Sigmoid colon (tissue), 7 donors: ENCODE data around the gene SACM1L. TPM values are rescaled to one million over a fixed set of nuclear protein-coding genes. Genes with fewer than 3 reads are reported as not detected.

Experiments
- DNase-seq: peaks from one replicate; pipeline ENCODE4 v3.0.0-alpha.2; 2019
- H3K27ac ChIP-seq, 4 donors: fragments of 200-600 bp; sonication (generic); one replicate each; pipeline ENCODE4 v1.5.1; 2016 to 2019; ENCODE audit warnings: mild to moderate bottlenecking in 1 of 4
- H3K27me3 ChIP-seq, 3 donors: fragments of 200-600 bp; sonication (generic); one replicate each; pipeline ENCODE4 v1.5.1; 2019; ENCODE audit warnings: mild to moderate bottlenecking in 1 of 3
- H3K36me3 ChIP-seq, 4 donors: fragments of 200-600 bp; sonication (generic); one replicate each; pipeline ENCODE4 v1.5.1; 2016 to 2019
- H3K4me1 ChIP-seq, 4 donors: fragments of 200-600 bp; sonication (generic); one replicate each; pipeline ENCODE4 v1.5.1; 2017 to 2019
- H3K4me3 ChIP-seq, 4 donors: fragments of 200-600 bp; sonication (generic); one replicate each; pipeline ENCODE4 v1.5.1; 2017 to 2019; ENCODE audit warnings: mild to moderate bottlenecking in 2 of 4, moderate library complexity in 1 of 4
- H3K9me3 ChIP-seq, 4 donors: fragments of 200-600 bp in 3 of 4; sonication (generic) in 3 of 4; one replicate each; pipeline versions ENCODE4 v1.5.1 to v1.6.1; 2013 to 2019
- EP300 ChIP-seq, 4 donors: sonication (generic); formaldehyde crosslinking; IDR thresholded peaks; one replicate each; pipeline ENCODE4 v1.6.1; 2017; ENCODE audit warnings: antibody characterized with exemption in 4 of 4
- POLR2A ChIP-seq, 2 donors: fragments of 450-650 bp; IDR thresholded peaks; one replicate each; pipeline ENCODE4 v1.6.1; 2016; ENCODE audit warnings: antibody characterized with exemption in 2 of 2, mild to moderate bottlenecking in 2 of 2, moderate library complexity in 2 of 2
- POLR2AphosphoS5 ChIP-seq, 4 donors: sonication (generic); formaldehyde crosslinking; IDR thresholded peaks; one replicate each; pipeline ENCODE4 v1.6.1; 2017; ENCODE audit warnings: antibody characterized with exemption in 4 of 4
- WGBS, 2 donors: extraction: QIAGEN DNeasy Blood & Tissue Kit; methylation state at CpG; one replicate each; pipeline ENCODE4 v1.1.7; 2013; 5-methylcytosine and 5-hydroxymethylcytosine counted together
- intact Hi-C: fragments of 100-400 bp; cut with DNase I; formaldehyde crosslinking; loops from one replicate; pipeline ENCODE4 v1.15.1; 2023
- polyA plus RNA-seq, 3 donors: library from polyadenylated mRNA; stranded (reverse); fragments of 200-250 nt; gene quantifications; one replicate each; pipeline ENCODE4 v1.2.3, GENCODE V29; 2013
- total RNA-seq, 4 donors: library from RNA; depleted of rRNA; stranded (reverse); fragments of >200 nt; gene quantifications; one replicate each; pipeline ENCODE4 v1.1.0, GENCODE V29; 2016
- TF ChIP-seq, protein P1 (sequence below), 4 experiments: fragments of 450-650 bp in 3 of 4; fragments of 200-600 bp in 1 of 4; IDR thresholded peaks; one replicate each; pipeline ENCODE4 v1.5.1; 2016 to 2019; ENCODE audit warnings: antibody characterized with exemption in 4 of 4, mild to moderate bottlenecking in 3 of 4, moderate library complexity in 2 of 4
- donor health status: healthy with polysubstance abuse.
- donor health status: Bipolar disorder and iron deficiency.
- donor health status: healthy.

Gene SACM1L
- total and polyA plus RNA-seq, 7 donors = 21.6 to 44.6 (median 38.5) TPM

DNA sequence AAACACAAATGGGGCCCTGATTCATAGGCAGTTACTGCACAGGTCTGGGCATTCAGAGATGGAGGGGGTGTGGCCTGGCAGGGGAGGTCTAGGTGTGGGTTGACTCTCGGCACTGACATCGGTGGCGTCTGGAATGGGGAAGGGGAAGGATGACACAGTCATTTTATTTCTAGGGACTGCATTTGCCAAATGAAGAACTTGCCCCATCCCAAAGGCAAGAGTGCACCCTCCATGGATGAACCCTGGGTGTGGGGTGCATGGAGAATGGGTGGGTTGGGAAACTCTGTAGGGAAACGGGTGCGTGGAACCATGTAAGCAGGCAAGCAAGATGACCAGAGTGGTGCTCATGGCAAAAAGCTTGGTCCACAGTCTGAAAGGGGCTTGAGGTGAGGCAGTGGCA lies 82.6 kb downstream of the SACM1L start:
- Histone ChIP-seq H3K4me3 (no peak overlapping the region), H3K27me3 (no peaks in the 10 kb centered on the region), H3K9me3 (no peaks in the 10 kb centered on the region), H3K4me1 (no peaks in the 10 kb centered on the region), H3K36me3 (no peaks in the 10 kb centered on the region), H3K27ac (no peak overlapping the region)
- intact Hi-C loops = no loop called here
- WGBS, 2 donors = 84 to 97% methylated on average over 5 of the region's 5 CpGs
- peak; percentile 46 for DNase-seq
- TF ChIP-seq, protein P1, sequence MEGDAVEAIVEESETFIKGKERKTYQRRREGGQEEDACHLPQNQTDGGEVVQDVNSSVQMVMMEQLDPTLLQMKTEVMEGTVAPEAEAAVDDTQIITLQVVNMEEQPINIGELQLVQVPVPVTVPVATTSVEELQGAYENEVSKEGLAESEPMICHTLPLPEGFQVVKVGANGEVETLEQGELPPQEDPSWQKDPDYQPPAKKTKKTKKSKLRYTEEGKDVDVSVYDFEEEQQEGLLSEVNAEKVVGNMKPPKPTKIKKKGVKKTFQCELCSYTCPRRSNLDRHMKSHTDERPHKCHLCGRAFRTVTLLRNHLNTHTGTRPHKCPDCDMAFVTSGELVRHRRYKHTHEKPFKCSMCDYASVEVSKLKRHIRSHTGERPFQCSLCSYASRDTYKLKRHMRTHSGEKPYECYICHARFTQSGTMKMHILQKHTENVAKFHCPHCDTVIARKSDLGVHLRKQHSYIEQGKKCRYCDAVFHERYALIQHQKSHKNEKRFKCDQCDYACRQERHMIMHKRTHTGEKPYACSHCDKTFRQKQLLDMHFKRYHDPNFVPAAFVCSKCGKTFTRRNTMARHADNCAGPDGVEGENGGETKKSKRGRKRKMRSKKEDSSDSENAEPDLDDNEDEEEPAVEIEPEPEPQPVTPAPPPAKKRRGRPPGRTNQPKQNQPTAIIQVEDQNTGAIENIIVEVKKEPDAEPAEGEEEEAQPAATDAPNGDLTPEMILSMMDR (IDR thresholded peaks at IDR 0.05) = no peak
- TF ChIP-seq EP300 (IDR thresholded peaks at IDR 0.05) (no peak), POLR2AphosphoS5 (IDR thresholded peaks at IDR 0.05) (no peak), POLR2A (IDR thresholded peaks at IDR 0.05) (no peak)

DNA sequence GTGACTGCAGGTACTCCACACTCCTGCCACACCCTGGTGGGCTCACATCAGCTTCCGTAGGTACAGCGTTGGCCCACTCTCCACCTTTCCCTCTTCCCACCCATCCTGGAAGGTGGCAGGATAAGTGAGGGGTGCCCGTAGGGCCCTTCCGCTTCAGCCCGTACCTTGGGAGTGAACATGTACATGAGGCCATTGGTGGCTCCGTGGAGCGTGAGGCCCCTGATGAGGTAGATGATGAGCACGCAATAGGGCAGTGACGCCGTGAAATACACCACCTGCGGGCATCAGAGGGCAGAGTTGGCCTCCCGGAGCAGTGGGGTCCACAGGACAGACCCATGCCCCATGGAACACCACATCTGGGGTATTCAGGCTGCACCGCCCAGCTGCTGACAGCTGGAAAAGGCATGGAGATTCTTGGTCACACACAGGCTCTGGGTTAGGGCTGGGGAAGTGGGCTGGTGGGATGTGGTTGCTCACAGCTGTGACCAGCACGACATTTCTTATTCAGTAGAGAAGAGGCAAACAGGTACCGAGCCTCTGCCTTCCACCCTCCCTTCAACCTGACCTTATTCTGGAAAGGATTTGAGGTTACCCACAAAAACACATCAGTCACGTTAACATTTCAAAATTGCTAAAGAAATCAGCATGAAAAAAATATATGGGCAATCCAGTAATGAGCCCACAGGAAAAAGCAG lies 83.3 kb downstream of the SACM1L start:
- Histone ChIP-seq H3K36me3 (no peaks in the 10 kb centered on the region), H3K4me1 (no peaks in the 10 kb centered on the region), H3K27me3 (no peaks in the 10 kb centered on the region), H3K27ac (no peak overlapping the region), H3K4me3 (no peak overlapping the region), H3K9me3 (no peaks in the 10 kb centered on the region)
- no peak for TF ChIP-seq POLR2A (IDR thresholded peaks at IDR 0.05)
- TF ChIP-seq POLR2AphosphoS5 (IDR thresholded peaks at IDR 0.05) = no peak
- no peak for TF ChIP-seq EP300 (IDR thresholded peaks at IDR 0.05)
- TF ChIP-seq, protein P1 (IDR thresholded peaks at IDR 0.05) = no peak
- DNase-seq = no peak
- intact Hi-C loops = no loop called here
- WGBS, 2 donors = 85 to 88% methylated on average over 16 of the region's 16 CpGs

DNA sequence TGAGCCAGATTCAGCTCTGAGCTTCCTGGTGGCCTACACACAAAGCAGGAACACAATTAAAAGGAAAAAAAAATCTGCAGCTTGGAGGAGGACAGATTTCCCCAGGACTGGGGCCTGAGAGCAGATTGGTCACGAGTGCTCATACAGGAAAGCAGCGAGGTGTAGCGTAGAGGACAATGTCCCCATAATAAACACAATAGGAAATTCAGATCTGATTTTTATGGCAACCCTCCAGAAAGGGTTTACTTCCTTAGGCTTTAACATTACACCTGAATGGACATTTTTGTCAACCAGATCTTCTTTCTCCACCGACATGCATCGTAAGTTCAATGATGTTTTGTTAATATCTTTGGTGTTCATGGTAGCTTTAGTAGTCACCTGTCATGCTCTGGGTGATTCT lies 83.9 kb downstream of the SACM1L start:
- TF ChIP-seq POLR2A (IDR thresholded peaks at IDR 0.05) = no peak
- TF ChIP-seq, protein P1 (IDR thresholded peaks at IDR 0.05) = no peak
- TF ChIP-seq POLR2AphosphoS5 (IDR thresholded peaks at IDR 0.05) = no peak
- H3K9me3 ChIP-seq = no peaks in the 10 kb centered on the region
- WGBS, 2 donors = 18 to 78% methylated on average over 5 of the region's 5 CpGs
- H3K36me3 ChIP-seq = no peaks in the 10 kb centered on the region
- no peak overlapping the region for H3K27ac ChIP-seq
- H3K4me1 ChIP-seq = no peaks in the 10 kb centered on the region
- no peak overlapping the region for H3K4me3 ChIP-seq
- no peak for DNase-seq
- intact Hi-C loops = no loop called here
- no peaks in the 10 kb centered on the region for H3K27me3 ChIP-seq

DNA sequence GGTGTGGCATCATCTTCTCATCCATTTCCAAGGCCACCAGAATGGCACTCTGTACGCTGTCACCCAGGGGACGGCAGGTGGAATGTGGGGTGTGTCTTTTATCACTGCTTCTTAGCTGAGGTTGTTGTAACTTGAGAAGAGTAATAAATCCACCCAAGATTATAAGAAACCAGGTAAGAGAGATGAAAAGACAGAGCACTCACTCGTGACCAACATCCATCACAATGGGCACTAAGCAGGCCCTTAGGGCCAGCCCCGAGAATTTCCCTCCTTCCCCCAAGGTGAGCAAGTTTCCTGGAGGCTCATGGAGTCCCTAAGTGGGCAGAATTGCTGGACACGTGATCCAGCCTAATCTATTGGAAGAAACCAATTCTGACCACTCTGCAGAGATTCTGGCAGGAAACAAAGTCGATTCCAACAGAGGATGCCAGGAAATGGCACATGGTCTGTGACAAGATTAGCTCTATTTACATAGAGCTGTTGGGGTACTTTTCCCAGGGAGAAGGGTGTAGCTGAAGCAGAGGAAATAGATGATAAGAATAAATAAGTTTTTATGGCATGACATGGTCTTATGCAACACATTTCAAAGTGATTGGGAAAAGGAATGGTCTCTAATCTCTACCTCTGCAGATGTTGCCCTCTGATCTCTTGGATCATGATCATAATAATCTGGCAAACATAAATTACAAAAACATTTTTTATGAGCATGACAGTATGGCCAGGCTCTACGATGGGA lies 84.7 kb downstream of the SACM1L start:
- Histone ChIP-seq H3K36me3 (no peaks in the 10 kb centered on the region), H3K27me3 (no peaks in the 10 kb centered on the region), H3K4me3 (no peak overlapping the region), H3K4me1 (no peaks in the 10 kb centered on the region), H3K27ac (no peak overlapping the region), H3K9me3 (no peaks in the 10 kb centered on the region)
- WGBS, 2 donors = 17 to 52% methylated on average over 7 of the region's 7 CpGs
- DNase-seq = no peak
- TF ChIP-seq POLR2A (IDR thresholded peaks at IDR 0.05) = no peak
- TF ChIP-seq EP300 (IDR thresholded peaks at IDR 0.05) = no peak
- TF ChIP-seq POLR2AphosphoS5 (IDR thresholded peaks at IDR 0.05) = no peak
- TF ChIP-seq, protein P1 (IDR thresholded peaks at IDR 0.05) = no peak
- intact Hi-C loops = no loop called here
